Adrenal gland (tissue), 12 donors: ENCODE measurements around the gene ZNF639. TPM values are rescaled to one million over a fixed set of nuclear protein-coding genes. Genes with fewer than 3 reads are reported as not detected.

Experiments
- DNase-seq, 7 donors: peaks; one replicate each; pipeline ENCODE4 v3.0.0-alpha.2; 2019 to 2020
- H3K27ac ChIP-seq, 5 donors: fragments of 200-600 bp; sonication (generic) in 4 of 5; 1 replicate in 3 of 5; 2 replicates in 2 of 5; pipeline versions ENCODE4 v1.5.1 to v1.8.0; 2016 to 2020; ENCODE audit warnings: mild to moderate bottlenecking in 1 of 5
- H3K27me3 ChIP-seq: fragments of 200-600 bp; 2 replicates; pipeline ENCODE4 v1.8.0; 2021
- H3K36me3 ChIP-seq, 2 donors: fragments of 200-600 bp; replicated peaks in 1 of 2; 1 replicate in 1 of 2; 2 replicates in 1 of 2; pipeline versions ENCODE4 v1.5.1 to v1.8.0; 2018 to 2022
- H3K4me1 ChIP-seq, 2 donors: fragments of 200-600 bp; replicated peaks in 1 of 2; 1 replicate in 1 of 2; 2 replicates in 1 of 2; pipeline versions ENCODE4 v1.5.1 to v1.8.0; 2018 to 2021
- H3K4me3 ChIP-seq, 4 donors: fragments of 200-600 bp; sonication (generic) in 3 of 4; one replicate each; pipeline ENCODE4 v1.5.1; 2016 to 2018
- H3K9me3 ChIP-seq, 3 donors: fragments of 200-600 bp; sonication (generic) in 1 of 3; replicated peaks in 1 of 3; 1 replicate in 2 of 3; 2 replicates in 1 of 3; pipeline versions ENCODE4 v1.5.1 to v1.8.0; 2016 to 2021
- POLR2A ChIP-seq, 2 donors: fragments of 450-650 bp; IDR thresholded peaks; one replicate each; pipeline ENCODE4 v1.6.1; 2017; ENCODE audit warnings: antibody characterized with exemption in 2 of 2, mild to moderate bottlenecking in 2 of 2, moderate library complexity in 1 of 2
- WGBS, 4 donors: extraction: QIAGEN DNeasy Blood & Tissue Kit in 2 of 4; methylation state at CpG; one replicate each; pipeline versions ENCODE4 v1.1.5 to v1.1.7; 2013 to 2017; 5-methylcytosine and 5-hydroxymethylcytosine counted together
- intact Hi-C, 2 donors: fragments of 100-400 bp; cut with DNase I; formaldehyde crosslinking; loops; one replicate each; pipeline versions ENCODE4 v1.14.1 to v1.15.0; 2022 to 2023
- polyA plus RNA-seq, 3 donors: library from polyadenylated mRNA; stranded (reverse); fragments of 200-250 nt in 2 of 3; fragments of 350-450 nt in 1 of 3; fragmentation: Illumina TruSeq in 1 of 3; extraction: RNeasy Lipid Tissue Mini Kit (QIAGEN cat#74804) in 1 of 3; gene quantifications; one replicate each; pipeline ENCODE4 v1.2.3, GENCODE V29; 2013 to 2014
- total RNA-seq, 9 donors: library from RNA; depleted of rRNA in 4 of 9; stranded (reverse); fragments of >200 nt in 4 of 9; fragments of 120-200 nt in 1 of 9; fragmentation: NEBNext Ultra II Directional in 1 of 9; extraction: Animal tissue kit (Norgen Biotek cat#: 25700) in 1 of 9; gene quantifications; one replicate each; pipeline versions ENCODE4 v1.1.0 to v1.2.4, GENCODE V29; 2013 to 2023
- TF ChIP-seq, protein P1 (sequence below), 6 experiments: fragments of 450-650 bp in 4 of 6; fragments of 200-600 bp in 2 of 6; sonication (generic) in 1 of 6; IDR thresholded peaks; 1 replicate in 5 of 6; 2 replicates in 1 of 6; pipeline versions ENCODE4 v1.5.1 to v1.8.0; 2016 to 2021; ENCODE audit warnings: antibody characterized with exemption in 6 of 6, mild to moderate bottlenecking in 2 of 6, moderate library complexity in 1 of 6
- donor health status: healthy with polysubstance abuse.
- donor health status: Bipolar disorder and iron deficiency.
- donor health status: DM: yes; HTN: yes; CAD: no.
- donor health status: DM: no; HTN: no; CAD: no.
- donor health status: DM: no; HTN: no; CAD: no.
- donor health status: DM: yes; HTN: yes; CAD: no.

Gene ZNF639
- total and polyA plus RNA-seq, 12 donors = 14.8 to 53.4 (median 39.4) TPM

DNA sequence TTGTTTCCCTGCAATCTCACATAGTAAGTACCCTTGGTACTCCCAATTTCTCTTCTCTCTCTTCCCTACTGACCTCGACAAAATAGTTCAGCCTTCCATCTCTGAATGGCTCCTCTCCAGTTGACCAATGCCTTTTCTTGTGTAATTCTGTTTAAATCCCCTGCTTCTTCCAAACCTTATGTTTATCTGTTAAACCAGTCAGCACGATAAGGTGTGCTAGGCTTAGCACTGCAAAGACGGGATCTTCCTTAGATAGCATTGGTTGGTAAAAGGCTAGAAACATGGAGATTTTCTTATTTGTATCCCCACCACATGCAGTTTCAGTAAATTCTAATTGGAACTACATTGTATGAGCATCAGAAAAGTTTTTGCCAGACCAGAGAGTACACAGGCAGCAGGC lies 46.1 kb upstream of the ZNF639 start:
- Histone ChIP-seq H3K27me3 (no peaks in the 10 kb centered on the region), H3K4me3 (no peak overlapping the region), H3K27ac (no peak overlapping the region), H3K36me3 (no peaks in the 10 kb centered on the region), H3K9me3 (no peaks in the 10 kb centered on the region), H3K4me1 (no peaks in the 10 kb centered on the region)
- TF ChIP-seq, protein P1, sequence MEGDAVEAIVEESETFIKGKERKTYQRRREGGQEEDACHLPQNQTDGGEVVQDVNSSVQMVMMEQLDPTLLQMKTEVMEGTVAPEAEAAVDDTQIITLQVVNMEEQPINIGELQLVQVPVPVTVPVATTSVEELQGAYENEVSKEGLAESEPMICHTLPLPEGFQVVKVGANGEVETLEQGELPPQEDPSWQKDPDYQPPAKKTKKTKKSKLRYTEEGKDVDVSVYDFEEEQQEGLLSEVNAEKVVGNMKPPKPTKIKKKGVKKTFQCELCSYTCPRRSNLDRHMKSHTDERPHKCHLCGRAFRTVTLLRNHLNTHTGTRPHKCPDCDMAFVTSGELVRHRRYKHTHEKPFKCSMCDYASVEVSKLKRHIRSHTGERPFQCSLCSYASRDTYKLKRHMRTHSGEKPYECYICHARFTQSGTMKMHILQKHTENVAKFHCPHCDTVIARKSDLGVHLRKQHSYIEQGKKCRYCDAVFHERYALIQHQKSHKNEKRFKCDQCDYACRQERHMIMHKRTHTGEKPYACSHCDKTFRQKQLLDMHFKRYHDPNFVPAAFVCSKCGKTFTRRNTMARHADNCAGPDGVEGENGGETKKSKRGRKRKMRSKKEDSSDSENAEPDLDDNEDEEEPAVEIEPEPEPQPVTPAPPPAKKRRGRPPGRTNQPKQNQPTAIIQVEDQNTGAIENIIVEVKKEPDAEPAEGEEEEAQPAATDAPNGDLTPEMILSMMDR (IDR thresholded peaks at IDR 0.05) = no peak
- TF ChIP-seq POLR2A (IDR thresholded peaks at IDR 0.05) = no peak
- intact Hi-C loops = no loop called here
- no peak for DNase-seq
- WGBS, 4 donors = 85 to 92% (median 88%) methylated on average over 3 of the region's 3 CpGs

DNA sequence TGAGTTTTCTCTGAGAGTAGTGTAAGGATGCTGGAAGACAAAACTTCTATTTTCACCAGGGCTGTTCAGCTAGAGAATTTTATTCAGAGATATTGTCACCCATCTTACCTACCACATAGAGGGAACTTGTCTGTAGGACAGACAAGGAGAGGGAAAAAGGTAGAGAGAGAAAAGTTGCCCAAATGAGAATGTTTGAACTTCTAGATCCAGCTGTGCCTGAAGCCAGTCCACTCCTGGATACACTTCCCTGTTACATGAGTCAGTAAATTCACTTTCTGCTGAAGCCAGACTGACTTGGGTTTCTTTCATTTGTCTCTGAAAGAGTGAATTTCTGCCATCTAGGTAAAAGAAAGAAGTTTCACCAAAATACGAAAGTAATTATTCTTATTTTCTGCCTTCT lies 44.7 kb upstream of the ZNF639 start:
- 79 to 92% (median 87%) methylated on average over 1 of the region's 1 CpG for WGBS, 4 donors
- H3K27ac ChIP-seq = no peak overlapping the region
- H3K27me3 ChIP-seq = no peaks in the 10 kb centered on the region
- intact Hi-C loops = no loop called here
- no peak overlapping the region for H3K4me3 ChIP-seq
- TF ChIP-seq, protein P1 (IDR thresholded peaks at IDR 0.05) = no peak
- TF ChIP-seq POLR2A (IDR thresholded peaks at IDR 0.05) = no peak
- H3K9me3 ChIP-seq = no peaks in the 10 kb centered on the region
- no peak for DNase-seq
- no peaks in the 10 kb centered on the region for H3K4me1 ChIP-seq
- H3K36me3 ChIP-seq = no peaks in the 10 kb centered on the region

DNA sequence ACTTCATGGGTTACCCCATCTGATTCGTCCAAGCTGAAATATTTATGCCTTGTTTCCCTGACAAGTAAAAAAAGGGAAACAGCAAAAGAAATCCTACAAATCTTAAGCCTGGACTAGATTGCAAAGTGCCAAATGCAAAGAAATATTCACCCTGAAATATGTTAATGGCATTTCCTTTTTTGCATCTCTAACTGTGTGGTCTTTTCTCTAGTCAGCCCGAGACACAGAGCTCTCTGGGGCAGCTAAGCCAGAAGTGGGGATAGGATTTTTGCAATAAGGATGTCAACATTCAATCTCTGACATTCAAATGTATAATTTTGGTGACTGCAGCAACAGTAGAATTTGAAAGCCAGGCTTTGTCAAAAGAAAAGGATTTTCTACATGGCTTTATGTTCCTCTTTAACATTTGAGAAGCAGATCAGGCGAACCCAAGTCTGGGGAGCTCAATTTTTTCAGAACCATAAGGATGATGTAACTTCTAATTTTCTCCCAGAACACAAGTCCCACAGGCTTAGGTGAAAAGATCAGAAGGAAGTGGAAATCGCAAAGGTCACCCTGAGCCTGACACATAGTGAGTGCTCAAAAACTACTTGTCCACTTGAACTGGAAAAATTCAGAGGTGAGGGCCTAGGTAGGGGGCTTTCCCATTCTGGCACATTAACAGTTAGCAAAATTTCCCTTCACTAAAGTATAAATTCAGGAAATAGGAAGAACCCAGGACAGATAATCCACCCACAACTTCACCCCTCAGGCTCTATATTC lies 43.7 kb upstream of the ZNF639 start:
- 54 to 66% (median 56%) methylated on average over 4 of the region's 4 CpGs for WGBS, 4 donors
- H3K27ac ChIP-seq = no peak overlapping the region
- no peak overlapping the region for H3K4me3 ChIP-seq
- no peaks in the 10 kb centered on the region for H3K4me1 ChIP-seq
- no peak for DNase-seq
- intact Hi-C loops = no loop called here
- H3K9me3 ChIP-seq = no peaks in the 10 kb centered on the region
- no peaks in the 10 kb centered on the region for H3K36me3 ChIP-seq
- TF ChIP-seq, protein P1 (IDR thresholded peaks at IDR 0.05) = no peak
- TF ChIP-seq POLR2A (IDR thresholded peaks at IDR 0.05) = no peak
- no peaks in the 10 kb centered on the region for H3K27me3 ChIP-seq

DNA sequence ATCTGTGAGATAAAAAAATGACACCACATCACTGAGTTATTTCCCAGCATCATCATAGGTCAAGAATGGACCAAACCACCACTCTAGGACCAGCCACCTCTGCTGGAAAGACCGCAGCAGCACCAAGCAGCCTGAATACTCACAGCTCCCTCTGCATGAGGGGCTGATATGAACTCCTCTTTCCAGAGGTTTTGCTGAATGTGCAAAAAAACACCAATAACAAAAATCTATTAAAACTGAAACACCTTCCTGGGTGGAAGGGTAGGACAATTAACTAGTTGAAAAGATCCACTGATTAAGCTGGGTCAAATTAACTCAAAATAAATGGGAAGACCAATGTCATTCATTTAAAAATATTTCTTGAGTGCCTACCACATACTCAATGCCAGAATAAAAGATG lies 43.0 kb upstream of the ZNF639 start:
- Histone ChIP-seq H3K27ac (no peak overlapping the region), H3K4me1 (no peaks in the 10 kb centered on the region), H3K9me3 (no peaks in the 10 kb centered on the region), H3K27me3 (no peaks in the 10 kb centered on the region), H3K36me3 (no peaks in the 10 kb centered on the region), H3K4me3 (no peak overlapping the region)
- WGBS, 4 donors = 88 to 100% (median 92%) methylated on average over 1 of the region's 1 CpG
- TF ChIP-seq POLR2A (IDR thresholded peaks at IDR 0.05) = no peak
- intact Hi-C loops = no loop called here
- no peak for DNase-seq

DNA sequence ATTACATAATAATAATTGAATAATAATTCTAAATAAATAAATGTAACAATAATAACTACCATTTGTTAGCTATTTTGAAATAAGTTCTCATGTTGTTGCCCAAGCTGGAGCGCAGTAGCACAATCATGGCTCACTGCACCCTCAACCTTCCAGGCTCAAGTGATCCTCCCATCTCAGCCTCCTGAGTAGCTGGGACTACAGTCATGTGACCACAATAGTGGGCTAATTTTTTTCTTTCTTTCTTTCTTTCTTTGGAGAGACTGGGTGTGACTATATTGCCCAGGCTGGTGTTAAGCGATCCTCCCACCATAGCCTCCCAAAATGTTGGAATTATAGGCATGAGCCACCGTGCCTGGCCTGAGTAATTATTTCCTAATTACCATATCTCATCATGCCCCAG lies 41.0 kb upstream of the ZNF639 start:
- intact Hi-C loops = no loop called here
- H3K27ac ChIP-seq = no peak overlapping the region
- no peaks in the 10 kb centered on the region for H3K9me3 ChIP-seq
- DNase-seq = no peak
- H3K27me3 ChIP-seq = no peaks in the 10 kb centered on the region
- H3K4me1 ChIP-seq = no peaks in the 10 kb centered on the region
- no peak overlapping the region for H3K4me3 ChIP-seq
- H3K36me3 ChIP-seq = no peaks in the 10 kb centered on the region
- TF ChIP-seq, protein P1 (IDR thresholded peaks at IDR 0.05) = no peak
- no peak for TF ChIP-seq POLR2A (IDR thresholded peaks at IDR 0.05)
- WGBS, 4 donors = 85 to 94% (median 90%) methylated on average over 3 of the region's 3 CpGs
